Left cardiac atrium (tissue), 4 donors: ENCODE measurements around the gene PDCD10. TPM values are rescaled to one million over a fixed set of nuclear protein-coding genes. Genes with fewer than 3 reads are reported as not detected.

Experiments used
- ATAC-seq, 2 donors: fragments of 200-7000 bp; cut with Tn5 transposase; one replicate each; pipeline ENCODE4 v1.9.1; 2020; ENCODE audit warnings: mild to moderate bottlenecking in 2 of 2, moderate library complexity in 2 of 2
- DNase-seq: peaks from one replicate; pipeline ENCODE4 v3.0.0-alpha.2; 2020
- intact Hi-C, 2 donors: fragments of 100-400 bp; cut with DNase I; formaldehyde crosslinking; loops; one replicate each; pipeline versions ENCODE4 v1.14.1 to v1.15.1; 2022 to 2023
- total RNA-seq, 2 donors: library from RNA; stranded (reverse); fragmentation: NEBNext Ultra II Directional; extraction: Animal tissue kit (Norgen Biotek cat#: 25700); gene quantifications; one replicate each; pipeline ENCODE4 v1.2.1, GENCODE V29; 2021
- donor health status: DM: no; HTN: yes; CAD: no.
- donor health status: DM: no; HTN: yes; CAD: no; lungs with severe emphysema.
- donor health status: DM: yes; HTN: yes; CAD: no.
- donor health status: Dilated cardiomyopathy.

PDCD10 gene
- total RNA-seq, 2 donors from 2014 or later: 27.5 to 39.0 TPM

DNA sequence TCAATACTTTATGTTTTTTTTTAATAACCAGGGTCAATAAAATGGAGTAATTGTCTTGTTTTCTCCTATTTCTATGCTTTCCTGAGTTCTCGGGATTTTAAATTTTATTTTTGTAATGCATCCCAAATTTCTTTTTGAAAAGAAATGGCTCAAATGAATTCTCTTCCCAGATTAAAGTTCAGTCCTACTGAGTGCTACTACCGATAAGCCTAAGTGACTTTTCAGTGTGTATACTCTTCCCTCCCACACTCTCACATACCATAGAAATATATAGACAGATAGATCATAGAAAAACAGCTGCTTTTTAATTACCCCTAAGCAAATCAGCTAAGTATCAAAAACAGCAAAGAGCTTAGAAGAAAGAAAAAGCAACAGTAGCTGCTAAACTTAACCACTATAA lies 2.3 kb upstream of the PDCD10 start:
- DNase-seq: no peak
- intact Hi-C loops: loop anchor here in 1 of 2 donors (10.0 kb wide), 1 partner anchor 148 kb away; no protein-coding TSS in a partner anchor
- ATAC-seq: no peak

DNA sequence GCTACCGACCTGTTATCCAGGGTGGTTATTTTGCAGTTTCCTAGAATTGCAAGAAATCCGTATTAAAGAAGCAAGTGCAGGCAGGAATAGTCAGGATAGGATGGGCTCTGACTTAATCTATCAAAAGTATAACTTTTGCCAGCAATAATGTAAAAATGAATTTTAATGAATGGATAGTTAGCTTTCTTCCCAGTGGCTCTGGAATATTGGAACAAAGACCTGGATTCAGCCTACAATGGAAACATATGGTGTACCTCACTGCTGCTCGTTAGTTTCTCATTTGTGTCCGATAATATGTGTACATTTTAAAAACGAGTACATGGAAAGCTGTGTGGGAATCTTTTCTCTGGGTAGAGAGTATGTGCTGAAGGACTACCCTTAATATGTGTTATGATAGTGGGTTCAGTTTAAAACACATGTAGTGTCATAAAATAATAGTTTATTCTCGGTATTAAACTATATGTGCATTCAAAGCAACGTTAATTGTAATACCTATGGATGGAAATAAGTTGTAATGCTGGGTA lies 1.6 kb upstream of the PDCD10 start:
- intact Hi-C loops: loop anchor here in 1 of 2 donors (10.0 kb wide), 1 partner anchor 148 kb away; no protein-coding TSS in a partner anchor
- DNase-seq (no peak), ATAC-seq (no peak)

DNA sequence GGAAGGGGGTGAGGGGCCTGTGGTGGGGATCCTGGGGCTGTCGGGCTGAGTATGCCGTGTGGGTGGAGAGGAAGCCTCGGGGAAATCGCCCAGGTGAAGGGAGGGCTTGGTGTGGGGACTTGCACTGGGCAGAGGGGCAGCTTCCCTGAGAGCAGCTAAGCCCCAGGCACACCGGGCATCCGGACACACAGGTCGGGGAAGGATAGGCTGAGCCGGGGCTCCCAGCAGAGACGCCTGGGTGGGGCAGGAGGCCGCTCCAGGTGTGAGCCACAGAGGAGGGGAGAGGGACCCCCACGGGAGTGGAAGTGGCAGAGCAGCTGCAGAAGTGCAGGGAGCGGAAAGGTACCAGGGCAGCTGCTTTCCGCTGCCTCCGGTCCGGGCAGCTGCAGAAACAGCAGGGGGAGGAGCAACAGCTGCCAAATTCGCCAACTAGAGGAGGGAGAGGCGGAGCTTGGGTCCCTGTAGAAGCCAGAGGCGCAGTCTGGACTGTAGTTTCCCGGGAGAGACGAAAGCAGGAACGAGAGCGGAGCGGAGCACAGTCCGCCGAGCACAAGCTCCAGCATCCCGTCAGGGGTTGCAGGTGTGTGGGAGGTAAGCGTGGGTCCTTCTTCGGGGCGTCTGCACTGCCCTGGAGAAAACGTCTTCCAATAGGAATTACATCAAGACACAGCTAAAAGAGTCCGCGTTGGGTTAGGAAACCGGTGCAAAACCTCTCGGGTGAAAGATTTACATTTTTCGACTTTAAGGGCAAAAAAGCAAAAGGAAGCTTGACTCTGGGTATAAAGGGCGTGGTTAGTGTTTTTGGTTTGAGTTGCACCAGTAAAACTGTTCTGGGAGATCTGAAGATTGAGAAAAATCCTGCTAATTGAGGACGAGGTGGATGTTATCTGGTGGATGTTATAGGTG lies 794 bp upstream of the PDCD10 start, which contains the start of gene SERPINI1:
Gene SERPINI1, plus strand, starts transcription at position 489 of the 906 bp plus-strand sequence. CDS start 53,408 bp downstream, outside the sequence.
- ATAC-seq (peak; percentile 87 to 94), DNase-seq (peak; percentile 90)
- intact Hi-C loops: loop anchor here in 1 of 2 donors (10.0 kb wide), 1 partner anchor 149 kb away; no protein-coding TSS in a partner anchor

DNA sequence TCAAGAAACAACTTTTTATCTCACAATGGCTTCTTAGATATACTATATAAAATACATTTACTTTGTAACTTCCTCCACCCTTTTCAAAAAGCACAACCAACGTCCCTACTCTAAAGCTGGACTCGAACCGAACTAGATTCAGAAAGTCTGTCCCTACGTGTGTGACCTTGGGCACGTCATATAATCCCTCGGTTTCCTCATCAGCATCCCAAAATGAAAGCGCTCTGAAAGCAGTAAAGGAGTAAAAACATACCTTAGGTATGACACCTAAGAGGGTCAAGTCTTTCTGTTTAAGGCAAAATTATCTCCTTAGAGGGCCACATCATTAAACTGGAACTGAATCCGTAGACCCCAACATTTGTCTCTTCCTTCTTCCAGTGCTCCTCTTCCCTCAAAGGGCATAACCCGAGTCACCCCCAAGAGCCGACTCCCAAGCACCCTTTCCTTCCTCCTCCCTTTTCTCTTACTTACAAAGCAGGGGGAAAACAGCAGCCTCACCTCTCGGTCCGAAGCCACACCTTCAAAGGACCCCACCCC lies 663 bp downstream of the PDCD10 start:
- intact Hi-C loops: loop anchor here in 1 of 2 donors (10.0 kb wide), 1 partner anchor 151 kb away; no protein-coding TSS in a partner anchor

DNA sequence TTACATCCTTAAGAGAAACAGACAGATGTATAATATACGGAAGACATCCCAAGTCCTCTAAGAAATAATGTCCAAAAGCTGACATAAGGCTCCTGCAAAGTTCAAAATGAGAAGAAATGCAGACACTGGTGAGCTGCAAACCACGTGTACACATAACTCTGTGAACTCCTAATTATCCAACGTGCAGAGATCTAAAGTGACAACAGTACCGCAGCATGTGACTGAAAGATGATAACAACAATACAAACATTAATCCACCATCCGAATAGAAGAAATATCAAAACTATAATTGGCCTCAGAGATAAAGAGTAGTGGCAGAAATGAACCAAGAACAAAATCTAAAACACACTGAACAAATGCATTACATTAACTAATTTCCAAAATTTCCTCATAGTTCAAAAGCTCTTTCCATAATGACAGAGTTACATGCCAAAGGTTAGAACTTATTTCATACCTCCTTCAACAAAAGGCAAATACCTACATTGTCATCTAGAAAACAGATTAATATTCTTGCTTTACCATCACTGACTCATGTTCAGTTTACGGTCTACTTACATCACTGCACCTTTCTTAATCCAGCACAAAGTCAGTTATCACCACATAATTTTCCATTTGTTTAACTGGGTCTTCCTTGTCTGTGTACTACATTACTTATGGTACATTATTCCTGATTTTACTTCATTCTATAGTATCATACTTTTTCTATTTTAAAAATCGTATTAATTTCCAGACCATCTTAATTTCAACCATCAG lies 2.2 kb downstream of the PDCD10 start:
- no peak for DNase-seq
- intact Hi-C loops: loop anchor here in 1 of 2 donors (10.0 kb wide), 1 partner anchor 152 kb away; no protein-coding TSS in a partner anchor
- ATAC-seq: no peak

More for the DNA sequence above, 663 bp downstream of the PDCD10 start:
- DNase-seq (no peak), ATAC-seq (no peak)

DNA sequence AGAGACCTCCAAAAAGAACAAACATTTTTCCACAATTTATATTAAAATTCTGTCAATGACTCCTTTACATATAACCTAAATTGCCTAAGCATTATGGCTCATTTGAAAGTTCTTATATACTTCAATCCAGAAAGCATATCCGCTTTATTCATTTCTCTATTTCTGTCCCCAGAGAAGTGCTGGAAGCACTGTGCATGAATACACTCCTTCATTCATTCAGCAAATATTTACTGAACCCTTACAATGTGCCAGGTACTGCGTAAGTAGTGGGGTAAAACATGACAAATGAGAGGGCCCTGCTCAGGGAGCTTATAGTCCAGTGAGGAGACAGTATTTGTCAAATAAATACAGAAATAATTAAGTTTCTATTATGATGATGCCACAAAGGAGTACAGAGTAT lies 3.3 kb downstream of the PDCD10 start:
- intact Hi-C loops: loop anchor here in 1 of 2 donors (10.0 kb wide), 1 partner anchor 153 kb away; no protein-coding TSS in a partner anchor
- ATAC-seq (no peak), DNase-seq (no peak)

DNA sequence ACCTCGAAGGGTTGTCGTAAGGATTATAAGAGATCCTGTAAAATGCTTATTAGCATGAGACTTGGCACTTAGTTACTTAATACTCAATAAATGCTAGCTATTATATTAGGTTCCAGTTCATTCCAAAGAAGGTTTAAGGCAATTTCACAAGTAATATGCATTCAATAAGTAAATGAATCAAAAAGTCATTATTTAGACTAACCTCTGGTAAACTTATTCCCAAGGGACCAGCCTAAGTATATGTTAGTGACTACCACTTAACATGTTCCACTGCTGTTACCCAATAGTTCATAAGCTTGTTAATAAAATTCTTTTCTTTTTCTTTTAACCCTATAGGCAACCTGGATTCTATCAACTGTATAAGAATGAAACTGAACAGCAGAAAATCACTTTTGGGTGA lies 5.1 kb downstream of the PDCD10 start:
- DNase-seq (no peak), ATAC-seq (no peak)
- intact Hi-C loops: no loop called here

DNA sequence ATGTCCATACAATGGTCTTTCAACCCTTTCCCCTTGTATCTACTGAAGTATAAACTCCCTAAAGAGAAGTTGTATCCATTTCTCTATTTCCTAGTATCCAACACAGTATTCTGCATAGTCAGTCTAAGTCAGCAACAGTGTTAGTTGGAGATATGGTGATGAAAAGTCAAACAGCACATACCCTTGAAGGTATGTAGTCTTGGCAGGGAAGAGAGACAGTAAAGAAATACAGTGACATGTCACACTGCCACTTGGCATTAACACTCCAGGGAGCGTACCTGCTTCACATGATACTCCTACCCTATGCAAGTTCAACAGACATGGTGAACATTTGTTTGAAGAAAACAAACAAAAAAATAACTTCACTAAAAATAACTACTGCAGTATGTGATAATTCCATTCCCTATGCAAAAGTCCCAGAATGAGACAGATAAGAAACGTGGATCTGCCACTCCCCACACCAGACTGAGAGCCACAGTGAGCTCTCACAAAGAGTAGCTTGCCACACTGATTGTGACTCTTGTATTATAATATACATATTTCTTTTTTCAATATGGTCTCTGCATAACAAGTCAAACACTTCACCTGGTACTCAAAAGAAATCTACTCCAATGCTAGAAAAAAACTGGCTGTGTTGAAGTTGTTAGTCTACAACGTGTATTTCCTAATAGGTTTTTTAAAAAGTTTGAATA lies 5.9 kb downstream of the PDCD10 start:
- intact Hi-C loops: no loop called here
- DNase-seq (no peak), ATAC-seq (peak in 1 of 2 donors; percentile 49)

DNA sequence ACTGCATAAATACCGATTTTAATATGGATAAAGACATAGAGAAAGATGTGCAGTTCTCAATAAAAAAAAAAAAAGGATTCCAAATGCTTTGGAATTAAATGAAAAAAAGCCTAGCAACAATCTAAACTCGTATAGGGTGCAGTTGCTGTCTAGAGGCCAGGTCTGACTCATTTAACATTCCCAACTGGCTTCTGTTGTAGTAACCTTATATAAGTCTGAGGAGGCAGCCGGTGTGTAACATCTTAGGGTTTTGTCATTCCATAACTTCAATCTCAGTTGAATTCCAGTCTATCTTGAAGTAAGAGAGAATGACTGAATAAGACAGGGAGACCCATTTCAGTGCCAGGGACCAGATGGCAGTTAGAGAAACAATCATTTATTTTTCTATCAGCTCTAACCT lies 6.5 kb downstream of the PDCD10 start:
- intact Hi-C loops: no loop called here
- DNase-seq (no peak), ATAC-seq (peak in 1 of 2 donors; percentile 82)

DNA sequence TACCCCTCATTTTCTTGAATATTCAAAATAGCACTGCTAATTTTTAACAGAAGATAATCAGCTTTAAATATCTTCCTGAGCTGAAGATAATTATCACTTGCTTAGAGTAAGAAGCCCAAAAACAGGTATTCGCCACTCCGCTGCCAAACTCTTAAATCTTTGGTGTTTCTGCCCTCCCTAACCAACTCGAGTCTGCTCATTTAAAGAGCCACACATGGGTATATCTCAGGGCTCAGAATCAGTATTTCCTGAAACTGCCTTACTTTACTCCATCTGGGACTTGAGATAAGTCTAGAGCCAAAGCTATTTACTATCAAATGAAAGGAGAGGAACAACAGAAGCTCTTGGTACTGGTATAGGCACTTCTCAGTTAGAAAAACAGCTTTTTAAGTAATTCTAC lies 10.8 kb downstream of the PDCD10 start:
- intact Hi-C loops: no loop called here
- ATAC-seq: no peak
- DNase-seq: no peak

DNA sequence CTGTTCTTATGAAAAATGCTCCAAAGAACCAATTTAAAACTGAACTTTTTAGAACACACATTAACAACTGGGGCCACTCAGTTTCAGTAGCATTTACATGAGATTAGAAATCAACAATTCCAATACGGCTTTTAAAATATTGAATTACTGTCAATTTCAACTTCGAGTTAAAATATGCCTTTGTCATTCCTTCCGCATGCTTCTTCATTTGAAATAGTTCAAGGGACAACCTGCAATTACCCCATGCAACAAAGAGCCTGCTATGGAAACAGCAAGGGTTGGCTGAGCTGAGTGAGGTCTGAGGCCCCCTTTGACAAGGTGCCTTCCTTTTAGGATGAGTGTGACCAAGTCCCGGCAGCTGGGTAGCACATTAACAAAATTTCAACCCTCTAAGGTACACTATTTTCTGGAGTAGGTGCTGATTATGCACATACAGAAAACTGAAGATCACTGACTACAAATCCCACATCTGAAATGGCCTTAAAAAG lies 11.6 kb downstream of the PDCD10 start:
- intact Hi-C loops: no loop called here
- DNase-seq (no peak), ATAC-seq (no peak)

DNA sequence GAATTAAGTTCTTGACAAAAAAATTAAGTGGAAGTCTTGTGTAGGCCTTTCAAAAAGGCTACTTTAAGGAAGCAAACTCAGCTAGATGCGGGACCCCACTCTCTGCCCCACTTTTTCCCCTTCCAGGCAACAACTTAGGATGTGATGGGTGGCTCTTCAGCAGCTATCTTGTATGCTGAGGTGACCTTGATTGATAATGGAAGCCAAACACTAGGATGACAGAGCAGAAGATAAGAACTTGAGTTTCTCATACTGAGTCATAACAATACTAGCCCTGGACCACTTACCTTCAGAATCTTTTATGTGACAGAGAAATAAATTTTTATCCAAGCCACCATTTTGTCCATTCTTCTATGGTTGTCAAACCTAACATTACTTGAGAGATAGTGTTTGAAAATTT lies 16.1 kb downstream of the PDCD10 start:
- intact Hi-C loops: no loop called here
- no peak for DNase-seq
- no peak for ATAC-seq

DNA sequence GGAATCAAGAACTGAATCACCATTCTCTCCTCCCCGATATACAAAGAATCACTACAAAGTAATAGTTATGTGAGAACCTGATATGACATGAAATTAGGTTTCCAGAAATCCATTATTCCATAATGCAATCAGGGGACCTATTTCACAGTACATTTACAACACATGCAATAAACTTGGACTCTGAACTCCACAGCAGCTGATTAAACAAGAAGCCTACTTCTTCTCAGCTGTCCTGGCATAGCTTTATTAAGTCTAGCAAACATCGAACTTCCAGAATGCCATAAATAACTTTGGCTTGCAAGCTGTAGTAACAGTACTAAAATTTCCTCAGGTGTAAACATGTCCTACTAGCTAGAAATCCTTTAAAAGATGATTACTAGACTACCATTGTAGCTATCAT lies 17.8 kb downstream of the PDCD10 start:
- intact Hi-C loops: no loop called here
- DNase-seq (no peak), ATAC-seq (no peak)

DNA sequence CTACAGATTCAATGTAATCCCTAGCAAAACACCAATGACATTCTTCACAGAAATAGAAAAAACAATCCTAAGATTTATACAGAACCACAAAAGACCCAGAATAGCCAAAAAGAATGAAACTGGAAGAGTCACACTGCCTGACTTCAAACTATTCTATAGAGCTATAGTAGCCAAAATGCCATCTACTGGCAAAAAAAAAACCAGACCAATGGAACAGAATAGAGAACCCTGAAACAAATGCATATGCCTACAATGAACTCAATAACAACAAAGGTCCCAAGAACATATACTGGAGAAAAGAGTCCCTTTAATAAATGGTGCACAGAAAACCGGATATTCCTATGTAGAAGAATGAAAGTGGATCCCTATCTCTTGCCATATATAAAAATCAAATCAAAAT lies 19.8 kb downstream of the PDCD10 start:
- ATAC-seq: no peak
- no peak for DNase-seq
- intact Hi-C loops: no loop called here

DNA sequence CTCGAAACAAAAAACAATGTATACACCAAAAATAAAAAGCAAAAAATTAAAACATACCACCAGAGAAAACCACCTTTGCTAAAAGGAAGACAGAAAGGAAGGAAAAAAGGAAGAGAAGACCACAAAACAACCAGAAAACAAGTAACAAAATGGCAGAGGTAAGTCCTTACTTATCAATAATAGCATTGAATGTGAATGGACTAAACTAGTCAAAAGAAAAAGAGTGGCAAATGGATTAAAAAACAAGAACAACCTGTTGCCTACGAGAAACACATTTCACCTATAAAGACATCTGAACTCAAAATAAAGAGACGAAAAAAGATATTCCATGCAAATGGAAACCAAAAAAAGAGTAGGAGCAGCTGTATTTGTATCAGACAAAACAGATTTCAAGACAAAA lies 22.2 kb downstream of the PDCD10 start:
- ATAC-seq (no peak), DNase-seq (no peak)
- intact Hi-C loops: no loop called here

DNA sequence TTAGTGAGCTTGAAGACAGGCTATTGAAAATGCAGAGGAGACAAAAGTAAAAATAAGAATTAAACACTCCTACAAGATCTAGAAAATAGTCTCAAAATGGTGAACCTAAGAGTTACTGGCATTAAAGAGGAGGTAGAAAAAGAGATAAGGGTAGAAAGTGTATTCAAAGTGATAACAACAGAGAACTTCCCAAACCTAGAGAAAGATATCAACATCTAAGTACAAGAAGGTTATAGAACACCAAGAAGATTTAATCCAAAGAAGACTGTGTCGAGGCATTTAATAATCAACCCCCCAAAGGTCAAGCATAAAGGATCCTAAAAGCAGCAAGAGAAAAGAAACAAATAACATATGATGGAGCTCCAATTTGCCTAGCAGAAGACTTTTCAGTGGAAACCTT lies 23.3 kb downstream of the PDCD10 start:
- intact Hi-C loops: no loop called here
- ATAC-seq (no peak), DNase-seq (no peak)

DNA sequence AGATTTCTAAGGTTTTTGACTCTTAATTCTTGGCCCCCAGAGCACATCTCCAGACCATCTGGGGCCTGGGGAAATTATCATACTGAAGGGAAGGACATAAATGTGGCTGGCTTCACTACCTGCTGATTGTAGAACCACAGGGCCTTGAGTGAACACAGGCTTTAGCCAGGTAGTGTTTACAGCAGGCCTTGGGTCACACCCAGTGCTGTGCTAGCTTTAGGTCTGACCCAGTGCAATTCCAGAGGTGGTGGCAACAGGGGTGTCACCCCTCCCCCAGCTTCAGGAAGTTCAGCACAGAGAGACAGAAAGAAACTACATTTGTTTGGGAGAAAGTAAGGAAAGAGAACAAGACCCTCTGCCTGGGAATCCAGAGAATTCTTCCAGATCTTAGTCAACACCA lies 24.1 kb downstream of the PDCD10 start:
- no peak for ATAC-seq

DNA sequence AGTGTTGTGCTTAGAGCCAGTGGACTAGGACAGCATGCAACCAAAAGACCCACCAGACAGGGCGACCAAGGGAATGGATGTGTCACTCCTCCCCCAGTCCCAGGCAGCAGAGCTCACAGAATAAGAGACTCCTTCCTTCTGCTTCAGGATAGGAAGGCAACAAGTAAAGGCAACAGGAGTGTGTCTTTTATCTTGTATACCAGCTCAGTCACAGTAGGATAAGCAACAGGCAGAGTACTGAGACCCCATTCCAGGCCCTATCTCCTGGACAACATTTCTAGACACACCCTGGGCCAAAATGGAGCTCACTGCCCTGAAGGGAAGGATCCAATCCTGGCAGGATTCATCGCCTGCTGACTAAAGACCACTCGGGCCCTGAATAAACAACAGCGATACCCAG lies 25.0 kb downstream of the PDCD10 start:
- intact Hi-C loops: no loop called here
- DNase-seq (no peak), ATAC-seq (no peak)

More for the DNA sequence above, 24.1 kb downstream of the PDCD10 start:
- DNase-seq: no peak
- intact Hi-C loops: no loop called here

DNA sequence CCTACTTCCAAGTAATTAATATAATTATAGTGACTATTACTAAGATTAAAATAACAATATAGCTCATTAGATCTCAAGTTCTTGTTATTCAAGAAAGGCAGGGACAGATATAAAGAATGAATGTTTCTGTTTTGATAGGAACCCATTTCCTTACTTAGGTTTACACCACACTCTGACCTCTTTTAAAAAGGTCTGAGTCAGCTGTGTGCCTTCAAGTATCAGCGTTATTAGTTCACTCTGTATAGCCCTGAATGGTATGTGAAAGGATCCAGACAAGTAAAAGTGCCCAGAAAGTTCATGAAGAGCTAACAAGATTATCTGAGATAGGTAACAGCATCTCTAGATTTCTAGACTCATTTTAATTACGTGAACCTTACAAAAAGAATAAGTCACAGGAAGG lies 28.9 kb downstream of the PDCD10 start:
- intact Hi-C loops: no loop called here
- DNase-seq: no peak
- peak in 1 of 2 donors; percentile 40 for ATAC-seq
